HEK293 (cell line): ENCODE measurements around the gene LTN1.

Experiments used
- CTCF ChIA-PET: fragments of 350-600 bp; formaldehyde crosslinking; extraction: SDS; loops from one replicate; lab custom pipeline; 2021; ENCODE audit warnings: antibody characterized with exemption; lab: Yijun Ruan, JAX
- POLR2A ChIA-PET: fragments of 300-600 bp; formaldehyde crosslinking; extraction: SDS; loops from one replicate; lab custom pipeline; 2020; ENCODE audit warnings: antibody characterized with exemption, inconsistent platforms; lab: Yijun Ruan, JAX
- H3K27ac ChIP-seq: fragments of 200-500 bp; sonication (Bioruptor generic); 2 replicates; pipeline ENCODE4 v1.5.1; 2014; ENCODE audit warnings: low read depth, low read length, control low read depth, inconsistent platforms; ENCODE audit errors: extremely low read depth
- H3K36me3 ChIP-seq, 2 experiments: fragments of 200-500 bp in 1 of 2; sonication (Bioruptor generic) in 1 of 2; 1 replicate in 1 of 2; 2 replicates in 1 of 2; pipeline ENCODE4 v1.5.1; 2014 to 2017; ENCODE audit warnings: inconsistent platforms in 2 of 2, low read length in 2 of 2; ENCODE audit not compliant: control insufficient read depth in 2 of 2, insufficient read depth in 1 of 2
- H3K4me1 ChIP-seq: fragments of 200-500 bp; sonication (Bioruptor generic); 2 replicates; pipeline ENCODE4 v1.5.1; 2014; ENCODE audit warnings: mild to moderate bottlenecking, low read length, inconsistent platforms; ENCODE audit not compliant: control insufficient read depth, insufficient read depth
- H3K4me3 ChIP-seq: 2 replicates; pipeline ENCODE4 v1.5.1; 2011; ENCODE audit warnings: low read depth, mild to moderate bottlenecking, control low read depth, low read length, moderate library complexity
- H3K9me3 ChIP-seq: fragments of 200-500 bp; sonication (Bioruptor generic); 2 replicates; pipeline ENCODE4 v1.5.1; 2014; ENCODE audit warnings: low read depth, low read length, inconsistent platforms; ENCODE audit not compliant: control insufficient read depth, insufficient read depth
- GLI2 ChIP-seq: fragments of 450-650 bp; formaldehyde crosslinking; IDR thresholded peaks from 2 replicates; pipeline ENCODE4; 2017; ENCODE audit warnings: missing biosample characterization, missing genetic modification characterization, low read depth, borderline replicate concordance
- SETDB1 ChIP-seq: IDR thresholded peaks from one replicate; pipeline ENCODE4 v1.6.1; 2017; ENCODE audit warnings: mild to moderate bottlenecking, low read length, moderate library complexity, mixed read lengths; ENCODE audit not compliant: insufficient read length
- ZBTB17 ChIP-seq: fragments of 450-650 bp; formaldehyde crosslinking; IDR thresholded peaks from 2 replicates; pipeline ENCODE4 v1.5.1; 2016; ENCODE audit warnings: missing biosample characterization, missing genetic modification characterization
- ZBTB20 ChIP-seq: fragments of 450-650 bp; formaldehyde crosslinking; IDR thresholded peaks from 2 replicates; pipeline ENCODE4 v1.5.1; 2016; ENCODE audit warnings: missing biosample characterization, missing genetic modification characterization
- ZBTB8A ChIP-seq: fragments of 450-650 bp; formaldehyde crosslinking; IDR thresholded peaks from 2 replicates; pipeline ENCODE4 v1.5.1; 2016; ENCODE audit warnings: missing biosample characterization, missing genetic modification characterization
- ZNF175 ChIP-seq: fragments of 450-650 bp; formaldehyde crosslinking; IDR thresholded peaks from 2 replicates; pipeline ENCODE4 v1.5.1; 2016; ENCODE audit warnings: missing biosample characterization, missing genetic modification characterization
- ZNF530 ChIP-seq: fragments of 450-650 bp; formaldehyde crosslinking; IDR thresholded peaks from 2 replicates; pipeline ENCODE4 v1.5.1; 2016; ENCODE audit warnings: low read depth, missing biosample characterization, missing genetic modification characterization
- ZNF560 ChIP-seq: fragments of 450-650 bp; formaldehyde crosslinking; IDR thresholded peaks from 2 replicates; pipeline ENCODE4 v1.5.1; 2017; ENCODE audit warnings: missing biosample characterization, missing genetic modification characterization, borderline replicate concordance
- ZNF561 ChIP-seq: fragments of 450-650 bp; IDR thresholded peaks from 2 replicates; pipeline ENCODE4 v1.5.1; 2018; ENCODE audit warnings: missing biosample characterization, missing genetic modification characterization, borderline replicate concordance
- ZNF76 ChIP-seq: fragments of 450-650 bp; formaldehyde crosslinking; IDR thresholded peaks from 2 replicates; pipeline ENCODE4; 2016; ENCODE audit warnings: low read depth, missing biosample characterization, missing genetic modification characterization, borderline replicate concordance
- TF ChIP-seq, protein P1 (sequence below): fragments of 450-650 bp; formaldehyde crosslinking; IDR thresholded peaks from 2 replicates; pipeline ENCODE4; 2016; ENCODE audit warnings: missing biosample characterization, missing genetic modification characterization
- TF ChIP-seq, protein P2 (sequence below): fragments of 450-650 bp; formaldehyde crosslinking; IDR thresholded peaks from 2 replicates; pipeline ENCODE4 v1.5.1; 2016; ENCODE audit warnings: missing biosample characterization, missing genetic modification characterization
- TF ChIP-seq, protein P3 (sequence below): fragments of 450-650 bp; formaldehyde crosslinking; IDR thresholded peaks from 2 replicates; pipeline ENCODE4 v1.5.1; 2016; ENCODE audit warnings: missing biosample characterization, missing genetic modification characterization
- TF ChIP-seq, protein P4 (sequence below): fragments of 450-650 bp; formaldehyde crosslinking; IDR thresholded peaks from 2 replicates; pipeline ENCODE4 v1.5.1; 2016; ENCODE audit warnings: missing biosample characterization, missing genetic modification characterization
- TF ChIP-seq, protein P5 (sequence below): fragments of 450-650 bp; formaldehyde crosslinking; IDR thresholded peaks from 2 replicates; pipeline ENCODE4 v1.5.1; 2017; ENCODE audit warnings: missing biosample characterization, missing genetic modification characterization
- TF ChIP-seq, protein P6 (sequence below): fragments of 450-650 bp; formaldehyde crosslinking; IDR thresholded peaks from 2 replicates; pipeline ENCODE4 v1.5.1; 2016; ENCODE audit warnings: missing biosample characterization, missing genetic modification characterization

The LTN1 gene

DNA sequence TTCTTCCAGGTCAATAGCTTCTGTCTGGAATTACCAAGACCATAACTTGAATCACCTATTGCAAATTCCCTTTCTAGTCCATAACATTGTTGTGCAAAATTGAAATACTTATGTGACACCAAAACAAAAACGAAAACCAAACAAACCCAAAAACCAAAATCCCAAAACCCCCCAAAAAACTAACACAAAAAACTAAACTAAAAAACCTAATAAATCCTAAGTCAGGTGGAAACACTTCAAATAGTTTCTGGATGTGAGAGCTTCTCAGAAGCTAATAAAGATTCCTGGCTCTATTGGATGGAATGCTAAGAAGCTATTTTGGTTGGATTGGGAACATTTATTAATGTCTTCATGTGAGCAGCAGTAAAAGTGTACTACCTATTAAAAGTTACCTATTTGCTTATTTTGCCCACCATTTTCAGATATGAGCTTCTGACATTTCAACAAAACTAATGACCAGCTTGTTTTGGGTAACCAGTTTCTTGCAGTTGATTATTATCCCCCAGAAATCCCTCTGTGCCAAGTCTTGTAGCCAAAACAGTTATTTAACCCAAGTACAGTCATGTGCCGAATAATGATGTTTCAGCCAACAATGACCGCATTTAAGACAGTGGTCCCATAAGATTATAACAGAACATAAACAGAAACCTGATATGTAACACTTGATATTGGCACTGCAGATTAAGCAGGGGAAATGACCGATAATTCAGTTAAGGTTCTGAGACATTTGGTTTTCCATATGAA lies 76.4 kb downstream of the LTN1 start:
- POLR2A ChIA-PET, result no interaction called here
- CTCF ChIA-PET, result interaction anchor here (0.7 kb wide), 1 partner anchor 116 kb away, joined by 3 read pairs; no protein-coding TSS in a partner anchor
- H3K9me3 ChIP-seq, result no peaks in the 10 kb centered on the region

More for the DNA sequence above, 76.4 kb downstream of the LTN1 start:
- H3K4me3 ChIP-seq, result no peak overlapping the region
- no peaks in the 10 kb centered on the region for H3K36me3 ChIP-seq
- TF ChIP-seq GLI2 (tag by site-specific recombination), result no peak
- TF ChIP-seq ZNF561 (tag by site-specific recombination), result no peak
- TF ChIP-seq, protein P1, sequence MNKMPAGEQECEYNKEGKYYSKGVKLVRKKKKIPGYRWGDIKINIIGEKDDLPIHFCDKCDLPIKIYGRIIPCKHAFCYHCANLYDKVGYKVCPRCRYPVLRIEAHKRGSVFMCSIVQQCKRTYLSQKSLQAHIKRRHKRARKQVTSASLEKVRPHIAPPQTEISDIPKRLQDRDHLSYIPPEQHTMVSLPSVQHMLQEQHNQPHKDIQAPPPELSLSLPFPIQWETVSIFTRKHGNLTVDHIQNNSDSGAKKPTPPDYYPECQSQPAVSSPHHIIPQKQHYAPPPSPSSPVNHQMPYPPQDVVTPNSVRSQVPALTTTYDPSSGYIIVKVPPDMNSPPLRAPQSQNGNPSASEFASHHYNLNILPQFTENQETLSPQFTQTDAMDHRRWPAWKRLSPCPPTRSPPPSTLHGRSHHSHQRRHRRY (tag by site-specific recombination), result no peak
- no peak for TF ChIP-seq ZNF530 (tag by site-specific recombination)
- no peak for TF ChIP-seq ZBTB17
- TF ChIP-seq, protein P2, sequence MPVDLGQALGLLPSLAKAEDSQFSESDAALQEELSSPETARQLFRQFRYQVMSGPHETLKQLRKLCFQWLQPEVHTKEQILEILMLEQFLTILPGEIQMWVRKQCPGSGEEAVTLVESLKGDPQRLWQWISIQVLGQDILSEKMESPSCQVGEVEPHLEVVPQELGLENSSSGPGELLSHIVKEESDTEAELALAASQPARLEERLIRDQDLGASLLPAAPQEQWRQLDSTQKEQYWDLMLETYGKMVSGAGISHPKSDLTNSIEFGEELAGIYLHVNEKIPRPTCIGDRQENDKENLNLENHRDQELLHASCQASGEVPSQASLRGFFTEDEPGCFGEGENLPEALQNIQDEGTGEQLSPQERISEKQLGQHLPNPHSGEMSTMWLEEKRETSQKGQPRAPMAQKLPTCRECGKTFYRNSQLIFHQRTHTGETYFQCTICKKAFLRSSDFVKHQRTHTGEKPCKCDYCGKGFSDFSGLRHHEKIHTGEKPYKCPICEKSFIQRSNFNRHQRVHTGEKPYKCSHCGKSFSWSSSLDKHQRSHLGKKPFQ, result no peak
- TF ChIP-seq, protein P3, sequence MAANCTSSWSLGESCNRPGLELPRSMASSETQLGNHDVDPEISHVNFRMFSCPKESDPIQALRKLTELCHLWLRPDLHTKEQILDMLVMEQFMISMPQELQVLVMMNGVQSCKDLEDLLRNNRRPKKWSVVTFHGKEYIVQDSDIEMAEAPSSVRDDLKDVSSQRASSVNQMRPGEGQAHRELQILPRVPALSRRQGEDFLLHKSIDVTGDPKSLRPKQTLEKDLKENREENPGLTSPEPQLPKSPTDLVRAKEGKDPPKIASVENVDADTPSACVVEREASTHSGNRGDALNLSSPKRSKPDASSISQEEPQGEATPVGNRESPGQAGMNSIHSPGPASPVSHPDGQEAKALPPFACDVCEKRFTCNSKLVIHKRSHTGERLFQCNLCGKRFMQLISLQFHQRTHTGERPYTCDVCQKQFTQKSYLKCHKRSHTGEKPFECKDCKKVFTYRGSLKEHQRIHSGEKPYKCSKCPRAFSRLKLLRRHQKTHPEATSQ (tag by site-specific recombination), result no peak
- TF ChIP-seq, protein P4, sequence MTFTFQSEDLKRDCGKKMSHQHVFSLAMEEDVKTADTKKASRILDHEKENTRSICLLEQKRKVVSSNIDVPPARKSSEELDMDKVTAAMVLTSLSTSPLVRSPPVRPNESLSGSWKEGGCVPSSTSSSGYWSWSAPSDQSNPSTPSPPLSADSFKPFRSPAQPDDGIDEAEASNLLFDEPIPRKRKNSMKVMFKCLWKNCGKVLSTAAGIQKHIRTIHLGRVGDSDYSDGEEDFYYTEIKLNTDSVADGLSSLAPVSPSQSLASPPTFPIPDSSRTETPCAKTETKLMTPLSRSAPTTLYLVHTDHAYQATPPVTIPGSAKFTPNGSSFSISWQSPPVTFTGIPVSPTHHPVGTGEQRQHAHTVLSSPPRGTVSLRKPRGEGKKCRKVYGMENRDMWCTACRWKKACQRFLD (tag by site-specific recombination), result no peak
- TF ChIP-seq ZBTB20 (tag by site-specific recombination), result no peak
- no peak for TF ChIP-seq ZBTB8A
- no peak for TF ChIP-seq ZNF560 (tag by site-specific recombination)
- TF ChIP-seq, protein P5, sequence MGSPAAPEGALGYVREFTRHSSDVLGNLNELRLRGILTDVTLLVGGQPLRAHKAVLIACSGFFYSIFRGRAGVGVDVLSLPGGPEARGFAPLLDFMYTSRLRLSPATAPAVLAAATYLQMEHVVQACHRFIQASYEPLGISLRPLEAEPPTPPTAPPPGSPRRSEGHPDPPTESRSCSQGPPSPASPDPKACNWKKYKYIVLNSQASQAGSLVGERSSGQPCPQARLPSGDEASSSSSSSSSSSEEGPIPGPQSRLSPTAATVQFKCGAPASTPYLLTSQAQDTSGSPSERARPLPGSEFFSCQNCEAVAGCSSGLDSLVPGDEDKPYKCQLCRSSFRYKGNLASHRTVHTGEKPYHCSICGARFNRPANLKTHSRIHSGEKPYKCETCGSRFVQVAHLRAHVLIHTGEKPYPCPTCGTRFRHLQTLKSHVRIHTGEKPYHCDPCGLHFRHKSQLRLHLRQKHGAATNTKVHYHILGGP, result no peak
- no peak for TF ChIP-seq SETDB1
- no peak for TF ChIP-seq ZNF76 (tag by site-specific recombination)
- TF ChIP-seq, protein P6, sequence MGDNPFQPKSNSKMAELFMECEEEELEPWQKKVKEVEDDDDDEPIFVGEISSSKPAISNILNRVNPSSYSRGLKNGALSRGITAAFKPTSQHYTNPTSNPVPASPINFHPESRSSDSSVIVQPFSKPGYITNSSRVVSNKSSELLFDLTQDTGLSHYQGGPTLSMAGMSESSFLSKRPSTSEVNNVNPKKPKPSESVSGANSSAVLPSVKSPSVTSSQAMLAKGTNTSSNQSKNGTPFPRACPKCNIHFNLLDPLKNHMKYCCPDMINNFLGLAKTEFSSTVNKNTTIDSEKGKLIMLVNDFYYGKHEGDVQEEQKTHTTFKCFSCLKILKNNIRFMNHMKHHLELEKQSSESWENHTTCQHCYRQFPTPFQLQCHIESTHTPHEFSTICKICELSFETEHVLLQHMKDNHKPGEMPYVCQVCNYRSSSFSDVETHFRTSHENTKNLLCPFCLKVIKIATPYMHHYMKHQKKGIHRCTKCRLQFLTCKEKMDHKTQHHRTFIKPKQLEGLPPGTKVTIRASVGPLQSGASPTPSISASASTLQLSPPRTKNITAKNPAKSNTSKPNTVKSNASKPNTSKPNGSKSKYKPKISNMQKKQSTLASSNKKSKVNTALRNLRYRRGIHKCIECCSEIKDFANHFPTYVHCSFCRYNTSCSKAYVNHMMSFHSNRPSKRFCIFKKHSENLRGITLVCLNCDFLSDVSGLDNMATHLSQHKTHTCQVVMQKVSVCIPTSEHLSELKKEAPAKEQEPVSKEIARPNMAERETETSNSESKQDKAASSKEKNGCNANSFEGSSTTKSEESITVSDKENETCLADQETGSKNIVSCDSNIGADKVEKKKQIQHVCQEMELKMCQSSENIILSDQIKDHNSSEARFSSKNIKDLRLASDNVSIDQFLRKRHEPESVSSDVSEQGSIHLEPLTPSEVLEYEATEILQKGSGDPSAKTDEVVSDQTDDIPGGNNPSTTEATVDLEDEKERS (tag by site-specific recombination), result no peak
- no peak for TF ChIP-seq ZNF175 (tag by site-specific recombination)
- no peak overlapping the region for H3K27ac ChIP-seq
- no peaks in the 10 kb centered on the region for H3K4me1 ChIP-seq
